ENCODE data around the gene IER2. TPM values are rescaled to one million over a fixed set of nuclear protein-coding genes. Genes with fewer than 3 reads are reported as not detected.

The IER2 gene
- total and polyA plus RNA-seq, 2 donors (not counting 1 experiment from before 2014, with no cell fraction given), result 16.5 to 26.4 TPM

DNA sequence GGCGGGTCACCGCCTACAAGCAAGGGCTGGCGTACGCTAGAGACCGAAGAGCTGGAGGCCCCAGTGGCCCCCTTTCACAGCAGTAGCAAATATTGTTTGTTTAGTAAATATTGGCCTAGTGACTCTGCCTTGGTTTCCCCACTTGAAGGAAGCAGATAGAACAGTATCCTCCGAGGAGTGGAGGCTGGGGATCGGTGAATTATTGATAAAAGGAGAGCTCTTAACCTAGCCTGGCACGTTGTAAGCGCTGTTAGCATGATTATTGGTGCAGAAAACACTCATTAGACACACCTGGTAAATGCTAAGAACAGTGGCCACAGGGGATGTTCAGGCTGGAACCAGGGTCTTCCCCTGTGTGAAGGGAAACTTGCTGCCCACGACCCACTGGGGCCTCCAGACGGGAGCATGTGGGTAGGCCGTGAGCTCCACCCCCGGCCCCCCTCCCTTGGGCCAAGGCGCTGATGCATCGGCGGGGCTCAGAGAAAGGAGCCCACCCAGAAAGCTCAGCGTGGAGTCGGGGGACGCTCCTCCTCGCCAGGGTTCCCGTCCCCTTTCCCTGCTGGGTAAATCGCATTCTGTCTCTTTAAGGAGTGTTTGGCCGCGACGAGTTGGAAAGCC, 2.3 kb downstream of the IER2 start:
- no peak for DNase-seq (ENCODE audit: low read depth in 2 of 2)
- Histone ChIP-seq H3K27ac (ENCODE audit: insufficient read depth, low read length) (peak overlapping the region; percentile 97), H3K9ac (ENCODE audit: insufficient read depth, low read length) (peak overlapping the region; percentile 97), H3K4me2 (ENCODE audit: extremely low read depth, insufficient read depth, low read length) (peak overlapping the region; percentile 100), H3K27me3 (ENCODE audit: control insufficient read depth, insufficient read depth, low read length) (no peaks in the 10 kb centered on the region), H3K4me3 (replicated peaks in 1 of 4; ENCODE audit: control extremely low read depth in 1 of 4, insufficient read depth in 1 of 4, low read depth in 3 of 4, low read length in 4 of 4) (peak overlapping the region; percentile 82 to 90 (median 86)), H3K36me3 (ENCODE audit: control insufficient read depth, insufficient read depth, low read length) (peaks cover 2% of the 10 kb centered on the region), H3K4me1 (ENCODE audit: control insufficient read depth, extremely low read depth, insufficient read depth, low read length) (peaks cover 17% of the 10 kb centered on the region), H4K20me1 (ENCODE audit: control insufficient read depth, extremely low read depth, insufficient read depth, low read length) (no peaks in the 10 kb centered on the region), H2AFZ (ENCODE audit: low read length) (no peak overlapping the region), H3K79me2 (ENCODE audit: control insufficient read depth, insufficient read depth, low read length) (peaks cover 49% of the 10 kb centered on the region), H3K9me3 (ENCODE audit: control insufficient read depth, insufficient read depth, low read depth, low read length) (no peaks in the 10 kb centered on the region)
- TF ChIP-seq, protein P1, sequence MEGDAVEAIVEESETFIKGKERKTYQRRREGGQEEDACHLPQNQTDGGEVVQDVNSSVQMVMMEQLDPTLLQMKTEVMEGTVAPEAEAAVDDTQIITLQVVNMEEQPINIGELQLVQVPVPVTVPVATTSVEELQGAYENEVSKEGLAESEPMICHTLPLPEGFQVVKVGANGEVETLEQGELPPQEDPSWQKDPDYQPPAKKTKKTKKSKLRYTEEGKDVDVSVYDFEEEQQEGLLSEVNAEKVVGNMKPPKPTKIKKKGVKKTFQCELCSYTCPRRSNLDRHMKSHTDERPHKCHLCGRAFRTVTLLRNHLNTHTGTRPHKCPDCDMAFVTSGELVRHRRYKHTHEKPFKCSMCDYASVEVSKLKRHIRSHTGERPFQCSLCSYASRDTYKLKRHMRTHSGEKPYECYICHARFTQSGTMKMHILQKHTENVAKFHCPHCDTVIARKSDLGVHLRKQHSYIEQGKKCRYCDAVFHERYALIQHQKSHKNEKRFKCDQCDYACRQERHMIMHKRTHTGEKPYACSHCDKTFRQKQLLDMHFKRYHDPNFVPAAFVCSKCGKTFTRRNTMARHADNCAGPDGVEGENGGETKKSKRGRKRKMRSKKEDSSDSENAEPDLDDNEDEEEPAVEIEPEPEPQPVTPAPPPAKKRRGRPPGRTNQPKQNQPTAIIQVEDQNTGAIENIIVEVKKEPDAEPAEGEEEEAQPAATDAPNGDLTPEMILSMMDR (conservative IDR thresholded peaks at IDR 0.05 in 1 of 2, IDR thresholded peaks at IDR 0.05 in 1 of 2; ENCODE audit: low read depth in 1 of 2, low read length in 2 of 2), result no peak
- TF ChIP-seq EZH2 (IDR thresholded peaks at IDR 0.05; ENCODE audit: low read length, missing control alignments), result no peak

DNA sequence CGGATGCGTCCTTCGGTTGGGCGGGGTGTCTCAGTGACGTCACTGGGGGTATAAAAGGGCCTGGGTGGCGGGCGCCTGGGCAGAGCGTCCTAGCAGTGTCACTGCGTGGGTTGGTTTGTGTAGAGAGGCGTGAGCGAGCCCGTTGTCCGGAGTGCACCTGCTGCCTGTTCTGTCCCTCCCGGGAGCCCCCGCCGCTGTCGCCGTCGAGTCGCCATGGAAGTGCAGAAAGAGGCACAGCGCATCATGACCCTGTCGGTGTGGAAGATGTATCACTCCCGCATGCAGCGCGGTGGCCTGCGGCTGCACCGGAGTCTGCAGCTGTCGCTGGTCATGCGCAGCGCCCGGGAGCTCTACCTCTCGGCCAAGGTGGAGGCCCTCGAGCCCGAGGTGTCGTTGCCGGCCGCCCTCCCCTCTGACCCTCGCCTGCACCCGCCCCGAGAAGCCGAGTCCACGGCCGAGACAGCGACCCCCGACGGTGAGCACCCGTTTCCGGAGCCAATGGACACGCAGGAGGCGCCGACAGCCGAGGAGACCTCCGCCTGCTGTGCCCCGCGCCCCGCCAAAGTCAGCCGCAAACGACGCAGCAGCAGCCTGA, 2.9 kb downstream of the IER2 start:
- no peak for TF ChIP-seq EZH2 (IDR thresholded peaks at IDR 0.05; ENCODE audit: low read length, missing control alignments)
- TF ChIP-seq, protein P1 (conservative IDR thresholded peaks at IDR 0.05 in 1 of 2, IDR thresholded peaks at IDR 0.05 in 1 of 2; ENCODE audit: low read depth in 1 of 2, low read length in 2 of 2), result peak in 1 of 2 donors; percentile 19
- no peaks in the 10 kb centered on the region for H3K27me3 ChIP-seq (ENCODE audit: control insufficient read depth, insufficient read depth, low read length)
- H3K4me1 ChIP-seq (ENCODE audit: control insufficient read depth, extremely low read depth, insufficient read depth, low read length), result peaks cover 17% of the 10 kb centered on the region
- H3K9me3 ChIP-seq (ENCODE audit: control insufficient read depth, insufficient read depth, low read depth, low read length), result no peaks in the 10 kb centered on the region
- peaks cover 2% of the 10 kb centered on the region for H3K36me3 ChIP-seq (ENCODE audit: control insufficient read depth, insufficient read depth, low read length)
- H2AFZ ChIP-seq (ENCODE audit: low read length), result no peak overlapping the region
- H3K4me2 ChIP-seq (ENCODE audit: extremely low read depth, insufficient read depth, low read length), result no peak overlapping the region
- peaks cover 49% of the 10 kb centered on the region for H3K79me2 ChIP-seq (ENCODE audit: control insufficient read depth, insufficient read depth, low read length)
- DNase-seq (ENCODE audit: low read depth in 2 of 2), result peak; percentile 89 to 95
- H3K9ac ChIP-seq (ENCODE audit: insufficient read depth, low read length), result peak overlapping the region; percentile 97
- peak overlapping the region; percentile 82 to 90 (median 86) for H3K4me3 ChIP-seq (replicated peaks in 1 of 4; ENCODE audit: control extremely low read depth in 1 of 4, insufficient read depth in 1 of 4, low read depth in 3 of 4, low read length in 4 of 4)
- H3K27ac ChIP-seq (ENCODE audit: insufficient read depth, low read length), result peak overlapping the region; percentile 97
- no peaks in the 10 kb centered on the region for H4K20me1 ChIP-seq (ENCODE audit: control insufficient read depth, extremely low read depth, insufficient read depth, low read length)

DNA sequence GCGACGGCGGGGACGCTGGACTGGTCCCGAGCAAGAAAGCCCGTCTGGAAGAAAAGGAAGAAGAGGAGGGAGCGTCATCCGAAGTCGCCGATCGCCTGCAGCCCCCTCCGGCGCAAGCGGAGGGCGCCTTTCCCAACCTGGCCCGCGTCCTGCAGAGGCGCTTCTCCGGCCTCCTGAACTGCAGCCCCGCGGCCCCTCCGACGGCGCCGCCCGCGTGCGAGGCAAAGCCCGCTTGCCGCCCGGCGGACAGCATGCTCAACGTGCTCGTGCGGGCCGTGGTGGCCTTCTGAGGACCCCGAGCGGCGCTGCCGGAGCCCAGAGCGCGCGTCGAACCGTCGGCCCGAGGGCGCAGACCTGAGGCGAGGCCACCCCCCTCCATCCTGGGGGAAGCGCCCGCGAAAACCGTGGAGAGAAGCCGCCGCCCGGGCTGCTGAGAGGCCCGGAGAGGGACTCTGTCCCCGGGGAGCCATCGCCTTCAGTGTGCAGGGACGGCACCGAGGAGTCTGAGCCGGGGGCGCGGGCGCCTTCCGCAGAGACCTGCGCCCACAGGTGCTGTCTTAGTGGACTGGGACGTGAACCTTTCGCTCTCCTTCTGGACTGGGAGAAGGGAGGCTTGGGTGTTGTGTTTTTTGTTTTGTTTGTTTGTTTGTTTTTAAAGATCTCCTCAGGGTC, 3.5 kb downstream of the IER2 start:
- Histone ChIP-seq H2AFZ (ENCODE audit: low read length) (no peak overlapping the region), H3K27me3 (ENCODE audit: control insufficient read depth, insufficient read depth, low read length) (no peaks in the 10 kb centered on the region), H3K36me3 (ENCODE audit: control insufficient read depth, insufficient read depth, low read length) (peaks cover 2% of the 10 kb centered on the region), H3K4me1 (ENCODE audit: control insufficient read depth, extremely low read depth, insufficient read depth, low read length) (peaks cover 15% of the 10 kb centered on the region), H3K4me2 (ENCODE audit: extremely low read depth, insufficient read depth, low read length) (peak overlapping the region; percentile 84), H3K79me2 (ENCODE audit: control insufficient read depth, insufficient read depth, low read length) (peaks cover 47% of the 10 kb centered on the region), H3K9me3 (ENCODE audit: control insufficient read depth, insufficient read depth, low read depth, low read length) (no peaks in the 10 kb centered on the region), H4K20me1 (ENCODE audit: control insufficient read depth, extremely low read depth, insufficient read depth, low read length) (no peaks in the 10 kb centered on the region), H3K9ac (ENCODE audit: insufficient read depth, low read length) (peak overlapping the region; percentile 97), H3K4me3 (replicated peaks in 1 of 4; ENCODE audit: control extremely low read depth in 1 of 4, insufficient read depth in 1 of 4, low read depth in 3 of 4, low read length in 4 of 4) (peak overlapping the region; percentile 62 to 90 (median 84)), H3K27ac (ENCODE audit: insufficient read depth, low read length) (peak overlapping the region; percentile 97)
- peak; percentile 40 to 51 for DNase-seq (ENCODE audit: low read depth in 2 of 2)
- TF ChIP-seq, protein P1 (conservative IDR thresholded peaks at IDR 0.05 in 1 of 2, IDR thresholded peaks at IDR 0.05 in 1 of 2; ENCODE audit: low read depth in 1 of 2, low read length in 2 of 2), result peak in 1 of 2 donors; percentile 17
- TF ChIP-seq EZH2 (IDR thresholded peaks at IDR 0.05; ENCODE audit: low read length, missing control alignments), result no peak

All from fibroblast of lung (primary cell).